Stimulated activated CD4-positive, alpha-beta T cell treated with anti-CD3 and anti-CD28 coated beads, Interleukin-1b, Interleukin-23, amount 100 ng/mL, for 1 hour (primary cell): ENCODE results near the gene ZFP36L1.

Experiments
- DNase-seq, 2 donors: peaks; one replicate each; pipeline ENCODE4 v3.0.0-alpha.2; 2020; ENCODE audit warnings: low read depth in 2 of 2

ZFP36L1 gene

DNA sequence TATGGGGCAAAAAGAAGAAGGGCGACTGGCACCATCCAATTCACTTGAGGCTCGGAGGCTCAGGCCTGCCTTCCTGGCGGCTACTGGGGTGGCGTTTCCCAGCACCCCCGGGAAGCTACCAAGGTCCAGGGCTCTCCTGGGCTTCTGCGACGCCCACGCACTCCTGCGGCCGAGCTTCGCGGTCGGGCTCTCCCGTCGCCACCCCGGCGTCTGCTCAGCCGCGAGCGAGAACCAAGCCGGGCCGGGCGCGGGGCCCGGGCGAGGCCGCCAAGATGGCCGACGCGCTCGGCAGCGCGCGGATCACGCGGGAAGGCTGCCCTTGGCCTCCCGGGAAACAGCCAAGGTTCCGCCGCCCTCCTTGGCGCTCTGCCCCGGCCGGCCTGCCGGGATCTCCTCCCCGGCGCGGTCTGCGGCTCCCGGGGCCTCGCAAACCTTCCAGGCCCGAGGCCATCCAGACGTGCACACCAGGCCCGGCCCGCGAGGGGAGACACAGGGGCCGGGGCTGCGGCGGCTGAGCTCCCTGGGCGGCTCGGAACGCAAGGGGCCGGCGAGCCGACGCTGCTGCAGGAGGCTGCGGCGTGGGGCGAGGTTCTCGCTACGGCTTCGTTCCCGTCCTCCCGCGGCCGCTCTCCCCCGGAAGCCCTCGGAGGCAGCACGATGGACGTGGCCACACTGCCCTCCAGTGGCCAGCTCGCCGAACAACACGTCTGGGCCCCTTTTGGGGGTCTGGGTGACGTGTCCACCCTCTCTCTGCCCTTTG lies 23.5 kb upstream of the ZFP36L1 start:
- peak; percentile 76 to 87 for DNase-seq

DNA sequence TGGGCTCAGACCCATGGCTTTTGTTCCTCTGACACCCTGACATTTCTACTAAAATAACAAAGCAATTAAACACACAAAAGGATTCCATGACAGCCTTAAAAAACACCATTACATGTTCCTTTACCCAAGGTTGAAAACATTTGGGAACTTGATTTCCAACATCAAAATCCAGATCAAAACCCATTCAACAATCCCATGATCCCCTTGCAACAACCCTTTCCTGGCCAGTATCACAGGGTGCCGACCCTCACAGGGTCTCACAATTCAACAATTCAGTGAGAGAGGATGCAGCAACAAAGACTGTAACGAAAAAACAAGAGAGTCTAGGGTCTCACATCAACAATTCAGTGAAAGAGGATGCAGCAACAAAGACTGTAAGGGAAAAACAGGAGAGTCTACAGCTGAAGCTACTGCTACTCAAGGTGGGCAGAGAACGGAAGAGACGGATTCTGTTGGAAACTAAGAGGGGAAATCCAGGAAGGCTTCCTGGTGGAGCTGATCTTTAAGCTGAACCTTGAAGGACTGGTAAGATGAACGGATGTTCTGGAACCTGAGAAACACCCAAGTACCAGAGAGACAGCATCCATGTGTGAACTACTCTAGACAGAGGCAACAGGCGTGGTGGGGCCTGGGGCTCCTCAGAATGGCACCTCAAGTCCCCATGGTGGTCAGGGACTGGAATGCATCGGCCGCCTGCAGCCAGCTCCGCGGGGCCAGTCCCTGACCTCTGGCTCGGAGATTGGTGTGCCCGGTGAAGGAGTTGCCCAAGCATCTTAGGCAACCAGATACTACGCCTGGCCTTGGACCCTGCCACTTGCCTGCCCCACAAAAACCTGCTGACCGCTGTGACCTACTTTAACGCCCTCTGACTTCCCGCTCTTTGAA lies 22.7 kb upstream of the ZFP36L1 start:
- DNase-seq, result no peak

DNA sequence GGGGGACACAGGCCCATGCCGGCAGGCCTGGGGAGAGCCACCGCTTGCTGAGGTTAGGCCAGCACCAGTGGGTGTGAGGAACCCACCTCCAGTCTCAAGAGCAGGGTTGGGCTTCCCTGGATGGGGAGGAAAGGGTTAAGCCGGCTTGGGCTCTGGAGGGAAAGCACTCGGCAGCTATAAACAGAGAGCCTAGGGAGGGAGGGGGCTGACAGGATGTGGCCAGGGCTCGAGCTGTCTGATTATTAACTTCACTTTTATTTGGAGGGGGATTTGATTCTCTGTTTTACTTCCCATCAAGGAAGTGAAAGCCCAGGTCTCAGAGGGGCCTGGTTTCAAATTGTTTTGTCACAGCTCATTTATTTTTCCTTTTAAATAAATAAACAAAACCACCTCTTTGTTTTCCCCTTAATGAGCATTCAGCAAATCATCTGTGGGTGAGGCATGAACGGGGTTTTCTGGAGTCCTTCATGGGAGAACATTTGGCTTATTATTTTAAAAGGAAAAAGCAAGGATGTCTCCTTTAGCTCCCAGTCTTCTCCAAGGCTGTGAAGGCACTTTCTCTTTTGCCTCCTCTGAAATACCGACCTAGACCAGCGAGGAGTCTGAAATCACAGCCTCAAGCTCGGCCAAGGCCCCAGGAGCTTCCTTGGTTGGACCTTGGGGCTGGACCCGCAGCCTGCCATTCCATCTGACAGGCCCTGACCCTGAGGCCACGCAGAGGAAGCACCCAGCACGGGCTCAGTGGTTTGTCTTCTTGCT lies 21.9 kb upstream of the ZFP36L1 start:
- DNase-seq, result no peak

DNA sequence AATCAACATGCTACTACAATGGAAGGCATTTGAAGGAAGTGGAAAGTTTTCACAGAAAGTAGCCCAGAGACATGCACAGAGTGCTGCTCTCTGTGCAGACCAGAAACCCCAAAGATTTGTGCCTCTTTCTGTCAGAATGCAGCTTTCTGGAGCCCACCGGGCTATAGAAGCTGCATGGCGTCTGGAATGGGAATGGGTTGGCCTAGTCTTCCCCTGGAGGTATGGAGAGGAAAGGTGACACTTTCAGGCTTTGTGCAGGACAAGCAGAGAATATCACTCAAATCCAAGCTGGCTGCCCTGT lies 21.3 kb upstream of the ZFP36L1 start:
- DNase-seq, result no peak

DNA sequence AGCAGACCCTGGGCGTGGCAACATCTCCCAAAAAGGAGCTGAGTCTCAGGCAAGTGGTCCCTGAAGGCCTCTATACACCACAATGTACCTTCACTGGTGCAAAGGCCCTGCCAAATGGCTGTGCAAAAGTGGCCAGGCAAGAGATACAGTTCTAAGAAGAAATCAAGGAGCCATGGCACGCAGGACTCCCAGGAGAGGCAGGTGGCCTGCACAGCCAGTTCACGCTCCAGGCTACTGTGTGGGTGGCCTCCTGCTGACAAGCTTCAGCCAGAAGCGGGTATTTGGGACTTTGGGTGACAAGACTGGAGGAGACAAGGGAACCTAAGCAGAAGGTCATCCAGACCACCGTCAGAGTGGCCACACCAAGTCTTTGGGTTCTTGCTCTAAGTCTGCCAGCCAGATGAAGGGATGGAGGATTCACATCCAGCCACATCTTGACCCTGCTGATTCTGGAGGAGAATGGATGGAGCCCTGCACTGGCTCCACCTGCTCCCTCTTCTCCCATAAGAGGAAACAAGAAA lies 20.5 kb upstream of the ZFP36L1 start:
- no peak for DNase-seq

DNA sequence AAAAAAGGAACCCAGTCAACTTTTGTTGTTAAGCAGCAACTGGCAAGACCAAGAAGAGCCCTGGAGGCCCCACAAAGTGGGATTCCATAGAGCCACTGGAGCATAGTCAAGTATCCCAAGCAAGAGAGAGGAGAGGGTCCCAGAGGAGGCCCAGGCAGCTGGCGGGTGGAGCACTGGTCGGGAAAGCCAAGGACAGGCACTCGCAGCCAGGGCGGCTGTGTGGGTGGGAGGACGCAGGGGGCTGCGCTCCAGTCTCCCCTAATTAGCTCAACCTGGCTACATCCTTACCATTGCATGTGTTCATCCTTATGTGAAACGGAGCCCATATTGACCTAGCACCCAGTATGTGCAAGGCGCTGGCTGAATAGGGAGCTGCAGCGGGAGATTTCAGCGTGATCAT lies 18.3 kb upstream of the ZFP36L1 start:
- no peak for DNase-seq

DNA sequence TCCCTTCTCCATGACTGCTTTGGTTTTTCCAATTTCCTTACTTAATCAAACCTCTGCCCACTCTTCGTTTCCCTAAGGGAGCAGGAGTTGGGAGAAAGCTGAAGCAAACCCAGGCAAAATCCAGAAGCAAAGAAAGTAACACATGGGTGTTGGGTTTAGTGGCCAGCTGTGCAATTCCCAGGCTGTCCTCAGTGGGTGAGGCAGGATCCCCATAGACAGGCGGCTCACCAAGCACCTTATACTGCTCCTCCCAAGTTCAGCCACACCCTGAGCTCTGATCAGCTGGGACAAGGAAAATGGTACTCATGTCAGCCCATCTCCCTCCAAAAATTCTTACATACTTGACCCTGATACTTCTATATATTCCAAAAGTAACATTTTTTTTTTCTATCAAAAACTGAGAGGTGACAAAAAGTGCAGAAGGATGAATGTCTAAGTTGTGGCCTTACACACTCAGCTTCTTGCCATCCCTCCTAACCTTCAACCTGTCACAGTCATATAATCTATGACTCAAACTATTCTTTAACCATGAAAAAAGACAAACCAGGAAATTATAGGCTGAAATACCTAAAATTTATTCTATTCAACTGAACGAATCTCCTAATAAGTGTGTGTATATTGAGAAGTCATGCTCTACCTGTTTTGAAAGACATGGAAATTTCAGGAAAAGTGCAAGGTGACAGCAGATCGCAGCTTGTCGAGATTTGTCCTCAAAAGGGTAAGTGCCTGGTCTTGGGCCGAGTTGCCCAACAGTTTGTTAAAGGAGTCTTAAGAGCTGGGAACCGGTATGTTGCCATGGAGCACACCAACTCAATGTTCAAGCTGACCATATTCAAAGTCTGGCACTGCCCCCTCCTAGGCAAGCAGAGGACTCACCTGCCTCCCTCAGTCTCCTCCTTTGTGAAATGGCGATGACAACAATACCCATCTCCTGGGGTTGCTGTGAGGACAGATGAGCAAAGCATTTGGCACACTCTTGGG lies 17.6 kb upstream of the ZFP36L1 start:
- DNase-seq, result no peak

DNA sequence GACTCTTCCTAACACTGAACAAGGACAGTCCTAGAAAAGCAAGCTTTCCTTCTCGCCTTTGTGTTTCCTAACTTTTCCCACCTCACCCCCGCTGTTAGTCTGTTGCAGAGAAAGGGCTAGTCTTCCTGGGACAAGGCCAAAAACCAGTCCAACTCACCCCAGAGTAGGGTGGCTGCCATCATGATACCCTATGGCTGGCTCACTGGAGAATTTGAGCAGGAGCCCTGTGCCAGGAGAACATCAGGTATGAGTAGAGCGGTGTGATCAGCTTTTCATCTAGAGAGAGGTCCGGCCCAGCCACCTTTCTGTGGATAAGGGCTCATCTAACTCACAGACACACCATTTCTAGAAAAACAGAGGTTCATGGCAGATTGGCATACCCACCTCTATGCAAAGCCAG lies 16.7 kb upstream of the ZFP36L1 start:
- DNase-seq, result no peak

- DNase-seq, result no peak
Measured at GRCh38 chr14:68808696-68809480, 16.0 kb upstream of the ZFP36L1 start.

DNA sequence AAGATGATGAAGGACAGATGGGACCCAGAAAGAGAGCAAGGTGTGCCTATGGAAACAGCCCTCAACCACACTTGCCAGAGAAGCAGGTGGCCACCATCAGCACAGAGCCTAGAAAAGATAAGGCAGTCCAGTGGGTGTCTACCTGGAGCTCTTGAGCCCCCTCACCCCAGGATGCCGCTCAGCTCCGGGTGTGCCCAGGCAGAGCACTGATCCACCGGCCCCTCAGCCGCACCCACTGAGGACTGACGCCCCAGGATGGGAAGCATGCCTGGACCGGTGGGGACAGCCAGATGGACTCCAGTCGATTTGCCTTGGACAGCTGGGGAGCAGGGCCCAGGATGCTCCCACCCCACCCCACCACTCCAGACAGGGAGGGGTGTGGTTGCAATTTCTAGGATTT lies 15.1 kb upstream of the ZFP36L1 start:
- DNase-seq, result no peak

GRCh38 chr14:68807148-68807600 lies 14.3 kb upstream of the ZFP36L1 start:
- no peak for DNase-seq

DNA sequence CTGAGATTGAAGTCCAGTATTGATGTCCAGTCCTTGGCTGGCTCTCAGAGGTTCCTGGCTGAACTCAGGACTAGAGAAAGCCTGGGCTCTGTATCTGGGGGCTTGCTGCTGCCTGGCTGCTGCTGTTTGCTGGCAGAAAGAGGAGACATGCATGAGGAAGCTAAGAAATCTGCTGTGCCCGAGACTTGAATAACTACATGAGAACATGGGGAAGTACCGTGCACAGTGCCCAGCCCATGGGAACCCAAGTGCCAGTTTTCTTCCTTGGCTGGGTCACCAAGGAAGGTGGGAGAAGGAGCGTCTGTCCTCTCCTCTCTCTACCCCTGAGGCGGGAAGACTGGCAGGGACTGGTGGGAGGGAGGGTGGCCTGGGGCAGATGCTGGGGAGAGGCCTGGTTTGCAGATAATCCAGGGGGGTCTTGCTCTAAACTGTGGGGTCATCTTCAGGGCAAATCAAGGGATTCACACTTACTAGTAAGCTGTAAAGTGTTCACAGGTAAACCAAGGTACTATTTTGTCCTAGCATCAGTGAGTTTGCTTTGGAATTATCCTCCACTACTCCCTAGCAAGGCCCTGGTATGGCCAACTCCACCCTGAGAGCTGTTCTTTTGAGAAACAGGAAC lies 13.8 kb upstream of the ZFP36L1 start:
- no peak for DNase-seq

DNA sequence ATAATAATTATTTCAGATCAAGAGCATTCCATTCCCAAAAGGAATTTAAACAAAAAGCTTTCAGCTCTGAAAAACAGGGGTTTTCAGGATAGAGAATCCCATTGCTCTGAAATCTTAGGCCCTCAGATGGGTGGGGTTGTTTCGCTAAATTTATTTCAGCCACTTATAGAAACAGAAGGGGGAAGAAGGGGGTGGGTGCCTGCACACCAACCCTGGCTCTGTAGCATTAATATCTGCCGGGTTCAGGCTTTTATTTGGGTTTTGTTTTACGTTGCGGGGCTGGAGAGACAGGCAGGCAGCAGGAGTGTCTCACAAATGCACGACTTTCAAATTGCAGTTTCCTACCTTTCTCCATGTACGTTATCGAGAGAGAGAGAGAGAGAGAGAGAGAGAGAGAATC lies 12.5 kb upstream of the ZFP36L1 start:
- DNase-seq, result no peak

DNA sequence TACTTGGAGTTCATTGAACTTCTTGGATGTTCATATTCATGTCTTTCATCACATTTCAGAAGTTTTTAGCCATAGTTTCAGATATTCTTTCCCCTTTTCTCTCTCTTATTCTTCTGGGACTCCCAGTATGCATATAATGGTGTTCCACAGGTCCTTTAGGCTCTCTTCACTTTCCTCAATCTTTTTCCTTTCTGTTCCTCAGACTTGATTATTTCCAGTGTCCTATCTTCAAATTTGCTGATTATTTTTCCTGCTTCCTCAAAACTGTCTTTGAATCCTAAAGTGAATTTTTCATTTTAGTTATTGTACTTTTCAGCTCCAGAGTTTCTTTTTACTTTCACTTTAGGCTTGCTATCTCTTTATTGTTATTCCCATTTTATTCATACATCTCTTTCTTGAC lies 8.8 kb upstream of the ZFP36L1 start:
- no peak for DNase-seq

DNA sequence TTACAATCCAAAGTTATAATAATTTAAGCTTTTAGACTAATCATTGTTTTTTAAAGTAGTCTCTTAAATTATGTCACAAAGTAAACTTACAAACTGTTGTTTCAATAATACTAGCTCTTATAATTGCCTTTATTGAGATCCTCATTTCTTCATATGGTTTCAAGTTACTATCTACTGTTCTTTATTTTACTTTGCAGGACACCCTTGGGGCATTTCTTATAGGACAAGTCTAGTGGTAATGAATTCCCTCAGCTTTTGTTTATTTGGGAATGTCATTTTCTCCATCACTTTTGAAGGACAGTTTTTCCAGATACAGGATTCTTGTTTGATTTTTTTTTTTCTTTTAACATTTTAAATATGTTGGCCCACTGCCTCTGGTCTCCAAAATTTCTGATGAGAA lies 8.1 kb upstream of the ZFP36L1 start:
- no peak for DNase-seq

- DNase-seq, result no peak
Measured at GRCh38 chr14:68800390-68800789, 7.5 kb upstream of the ZFP36L1 start.

GRCh38 chr14:68798621-68799020 lies 5.8 kb upstream of the ZFP36L1 start:
- DNase-seq, result no peak

GRCh38 chr14:68797121-68797670 lies 4.3 kb upstream of the ZFP36L1 start:
- no peak for DNase-seq

DNA sequence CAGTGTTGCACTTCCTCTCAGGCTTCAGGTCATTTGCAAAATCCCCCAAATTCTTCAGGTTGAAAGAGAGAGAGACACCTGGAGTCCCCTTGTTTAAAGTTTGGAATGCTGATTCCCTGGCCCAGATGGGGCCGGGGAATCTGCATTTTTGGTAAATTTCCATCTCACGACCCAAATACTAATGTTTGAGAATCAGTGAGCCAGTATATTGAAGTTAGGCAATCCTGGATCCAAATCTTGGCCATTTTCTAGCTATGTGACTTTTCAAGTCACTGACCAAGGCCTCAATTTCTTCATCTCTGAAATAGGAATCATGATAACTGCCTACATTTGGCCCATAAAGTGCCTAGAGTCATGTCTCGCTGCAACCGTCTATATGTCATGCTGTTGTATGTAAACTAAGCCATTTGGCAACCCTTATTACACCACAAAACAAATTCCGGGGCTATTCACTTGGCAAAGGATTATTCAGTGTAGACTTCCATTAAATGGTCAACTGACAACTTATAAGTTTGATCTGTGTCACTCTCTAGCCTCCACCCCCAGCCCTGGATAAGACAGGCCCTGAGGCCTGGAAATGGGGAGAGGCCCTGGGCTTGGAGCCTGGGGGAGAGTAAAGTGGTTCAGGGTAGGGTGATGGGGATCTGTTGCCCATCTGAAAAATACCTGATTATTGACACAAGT lies 3.7 kb upstream of the ZFP36L1 start:
- no peak for DNase-seq
